Measurements from ENCODE around the gene MYL4. TPM values are rescaled to one million over a fixed set of nuclear protein-coding genes. Genes with fewer than 3 reads are reported as not detected.

MYL4 gene
- polyA plus RNA-seq, 1 of the 3 experiments (the other 2 are of a cell fraction), result not detected

- no peak overlapping the region for H3K4me3 ChIP-seq (ENCODE audit: low read depth in 2 of 2, low read length in 1 of 2)
- no peaks in the 10 kb centered on the region for H3K4me1 ChIP-seq (ENCODE audit: control insufficient read depth in 1 of 2, insufficient read depth in 2 of 2, low read depth in 1 of 2, low read length in 1 of 2)
- no peak for DNase-seq
- H3K4me2 ChIP-seq, result no peak overlapping the region
- no peaks in the 10 kb centered on the region for H3K36me3 ChIP-seq (replicated peaks in 1 of 2; ENCODE audit: control insufficient read depth in 1 of 2, insufficient read depth in 2 of 2, low read length in 1 of 2)
- H4K20me1 ChIP-seq (ENCODE audit: insufficient read depth), result no peaks in the 10 kb centered on the region
- no peaks in the 10 kb centered on the region for H3K79me2 ChIP-seq (ENCODE audit: insufficient read depth)
- no peak overlapping the region for H3K27ac ChIP-seq (ENCODE audit: low read depth in 2 of 2, low read length in 1 of 2)
- H3F3A ChIP-seq (replicated peaks; ENCODE audit: insufficient read depth), result peaks cover 3% of the 10 kb centered on the region
- TF ChIP-seq SIN3A (IDR thresholded peaks at IDR 0.05; ENCODE audit: borderline replicate concordance, low read depth, low read length), result no peak
- no peak for TF ChIP-seq TEAD4 (IDR thresholded peaks at IDR 0.05; ENCODE audit: borderline replicate concordance, insufficient read depth)
- no peak for TF ChIP-seq YY1 (IDR thresholded peaks at IDR 0.05; ENCODE audit: low read depth)
- no peak for TF ChIP-seq TAF1 (IDR thresholded peaks at IDR 0.05; ENCODE audit: borderline replicate concordance, low read depth, low read length)
- TF ChIP-seq POLR2AphosphoS5 (IDR thresholded peaks at IDR 0.05; ENCODE audit: low read depth, low read length), result no peak
- no peak for TF ChIP-seq SMC3 (IDR thresholded peaks at IDR 0.05; ENCODE audit: low read depth, low read length)
- ChIA-PET CTCF (interaction anchor here (1.3 to 5.3 kb wide), 2 partner anchors 10 to 19 kb away, joined by 5 to 23 read pairs; no protein-coding TSS in a partner anchor), POLR2A (interaction anchor here (0.6 to 1.1 kb wide), 2 partner anchors 26 to 143 kb away, joined by 3 read pairs; no protein-coding TSS in a partner anchor)
- H3K27me3 ChIP-seq (ENCODE audit: insufficient read depth), result no peaks in the 10 kb centered on the region
- H3K9ac ChIP-seq, result no peak overlapping the region
- no peak overlapping the region for H2AFZ ChIP-seq (ENCODE audit: low read depth)
- WGBS (ENCODE audit: low lambda C conversion rate), result 43% methylated on average over 2 of the region's 2 CpGs
- H3K9me3 ChIP-seq, result no peaks in the 10 kb centered on the region
- no peaks in the 10 kb centered on the region for H3K9me2 ChIP-seq
These were observed 1.6 kb downstream of the MYL4 start for GRCh38 chr17:47210779-47211178.

GRCh38 chr17:47212458-47212857, 3.3 kb downstream of the MYL4 start:
- no peaks in the 10 kb centered on the region for H3K79me2 ChIP-seq (ENCODE audit: insufficient read depth)
- no peak overlapping the region for H3K4me3 ChIP-seq (ENCODE audit: low read depth in 2 of 2, low read length in 1 of 2)
- no peaks in the 10 kb centered on the region for H3K9me3 ChIP-seq
- no peaks in the 10 kb centered on the region for H3K9me2 ChIP-seq
- no peak overlapping the region for H3K4me2 ChIP-seq
- no peaks in the 10 kb centered on the region for H3K36me3 ChIP-seq (replicated peaks in 1 of 2; ENCODE audit: control insufficient read depth in 1 of 2, insufficient read depth in 2 of 2, low read length in 1 of 2)
- H2AFZ ChIP-seq (ENCODE audit: low read depth), result no peak overlapping the region
- peaks cover 3% of the 10 kb centered on the region for H3F3A ChIP-seq (replicated peaks; ENCODE audit: insufficient read depth)
- H3K27ac ChIP-seq (ENCODE audit: low read depth in 2 of 2, low read length in 1 of 2), result no peak overlapping the region
- POLR2A ChIA-PET, result no interaction called here
- no peaks in the 10 kb centered on the region for H3K4me1 ChIP-seq (ENCODE audit: control insufficient read depth in 1 of 2, insufficient read depth in 2 of 2, low read depth in 1 of 2, low read length in 1 of 2)
- CTCF ChIA-PET, result interaction anchor here (0.7 to 1.2 kb wide), 4 partner anchors 11 to 403 kb away, joined by 3 to 4 read pairs (median 4); no protein-coding TSS in a partner anchor
- TF ChIP-seq GATA2 (CRISPR knock-in tag; IDR thresholded peaks at IDR 0.05) (no peak), MAX (IDR thresholded peaks at IDR 0.05; ENCODE audit: low read depth) (no peak), YY1 (IDR thresholded peaks at IDR 0.05; ENCODE audit: low read depth) (no peak), RCOR1 (IDR thresholded peaks at IDR 0.05; ENCODE audit: low read length) (no peak), ZBTB33 (IDR thresholded peaks at IDR 0.05; ENCODE audit: borderline replicate concordance, low read depth) (no peak), TAF1 (IDR thresholded peaks at IDR 0.05; ENCODE audit: borderline replicate concordance, low read depth, low read length) (no peak), EP300 (IDR thresholded peaks at IDR 0.05; ENCODE audit: borderline replicate concordance in 1 of 2, low read depth in 1 of 2, low read length in 1 of 2) (no peak), NFIC (IDR thresholded peaks at IDR 0.05; ENCODE audit: borderline replicate concordance) (no peak), SIN3A (IDR thresholded peaks at IDR 0.05; ENCODE audit: borderline replicate concordance, low read depth, low read length) (no peak), RAD21 (IDR thresholded peaks at IDR 0.05; ENCODE audit: low read length) (no peak), FOXJ3 (CRISPR knock-in tag; IDR thresholded peaks at IDR 0.05) (no peak), EZH2phosphoT487 (IDR thresholded peaks at IDR 0.05; ENCODE audit: borderline replicate concordance, low read depth) (no peak), CHD2 (IDR thresholded peaks at IDR 0.05; ENCODE audit: low read length, partially characterized antibody) (no peak), POLR2AphosphoS5 (IDR thresholded peaks at IDR 0.05; ENCODE audit: low read depth, low read length) (no peak), FOXM1 (IDR thresholded peaks at IDR 0.05; ENCODE audit: low read depth) (no peak), RFX5 (IDR thresholded peaks at IDR 0.05; ENCODE audit: low read length) (no peak), USF2 (IDR thresholded peaks at IDR 0.05; ENCODE audit: borderline replicate concordance, low read depth, low read length) (no peak)
- H3K9ac ChIP-seq, result no peak overlapping the region
- 76% methylated on average over 2 of the region's 2 CpGs for WGBS (ENCODE audit: low lambda C conversion rate)
- H4K20me1 ChIP-seq (ENCODE audit: insufficient read depth), result no peaks in the 10 kb centered on the region
- no peak for DNase-seq
- no peaks in the 10 kb centered on the region for H3K27me3 ChIP-seq (ENCODE audit: insufficient read depth)
